ENCODE data around the gene TAF4B.

Gene TAF4B

GRCh38 chr18:26429535-26430226, 203.4 kb downstream of the TAF4B start:
- TF ChIP-seq ZBTB7A (IDR thresholded peaks at IDR 0.05; ENCODE audit: low read depth), result no peak
- no peak for TF ChIP-seq REST (IDR thresholded peaks at IDR 0.05; ENCODE audit: low read depth)
- 0 out of 2 replicates have a peak, but pooled peaks have one; percentile 27 for TF ChIP-seq TCF12 (IDR thresholded peaks at IDR 0.05; ENCODE audit: low read depth)
- no peak for TF ChIP-seq TEAD4 (IDR thresholded peaks at IDR 0.05)
- TF ChIP-seq NFIC (IDR thresholded peaks at IDR 0.05), result no peak
- peak; percentile 14; the same call in 1 of the 2 replicates for TF ChIP-seq YY1 (IDR thresholded peaks at IDR 0.05; ENCODE audit: low read depth)
- no peak for TF ChIP-seq TAF1 (IDR thresholded peaks at IDR 0.05; ENCODE audit: low read depth)
- no peak for TF ChIP-seq EGR1 (IDR thresholded peaks at IDR 0.05)

GRCh38 chr18:26432651-26433424, 206.6 kb downstream of the TAF4B start:
- TF ChIP-seq NFIC (IDR thresholded peaks at IDR 0.05) (no peak), TCF12 (IDR thresholded peaks at IDR 0.05; ENCODE audit: low read depth) (no peak), EP300 (IDR thresholded peaks at IDR 0.05; ENCODE audit: borderline replicate concordance) (no peak), FOXM1 (IDR thresholded peaks at IDR 0.05; ENCODE audit: borderline replicate concordance, low read depth) (no peak), EGR1 (IDR thresholded peaks at IDR 0.05) (no peak), CEBPB (IDR thresholded peaks at IDR 0.05) (no peak), YY1 (IDR thresholded peaks at IDR 0.05; ENCODE audit: low read depth) (no peak), RAD21 (IDR thresholded peaks at IDR 0.05; ENCODE audit: low read depth) (no peak)

- no peak for TF ChIP-seq CREB1 (IDR thresholded peaks at IDR 0.05; ENCODE audit: low read depth)
- no peak for TF ChIP-seq REST (IDR thresholded peaks at IDR 0.05; ENCODE audit: low read depth)
- no peak for TF ChIP-seq EP300 (IDR thresholded peaks at IDR 0.05; ENCODE audit: borderline replicate concordance)
- no peak for TF ChIP-seq USF1 (IDR thresholded peaks at IDR 0.05)
- TF ChIP-seq TCF12 (IDR thresholded peaks at IDR 0.05; ENCODE audit: low read depth), result no peak
- no peak for TF ChIP-seq MAX (IDR thresholded peaks at IDR 0.05)
- no peak for TF ChIP-seq TEAD4 (IDR thresholded peaks at IDR 0.05)
- TF ChIP-seq TAF1 (IDR thresholded peaks at IDR 0.05; ENCODE audit: low read depth), result no peak
- TF ChIP-seq RAD21 (IDR thresholded peaks at IDR 0.05; ENCODE audit: low read depth), result no peak
- TF ChIP-seq ZBTB7A (IDR thresholded peaks at IDR 0.05; ENCODE audit: low read depth), result no peak
- no peak for TF ChIP-seq FOXM1 (IDR thresholded peaks at IDR 0.05; ENCODE audit: borderline replicate concordance, low read depth)
Measured at GRCh38 chr18:26434887-26435286, 208.6 kb downstream of the TAF4B start.

GRCh38 chr18:26435415-26436095, 209.3 kb downstream of the TAF4B start:
- TF ChIP-seq TEAD4 (IDR thresholded peaks at IDR 0.05) (no peak), REST (IDR thresholded peaks at IDR 0.05; ENCODE audit: low read depth) (no peak), TCF12 (IDR thresholded peaks at IDR 0.05; ENCODE audit: low read depth) (no peak), CREB1 (IDR thresholded peaks at IDR 0.05; ENCODE audit: low read depth) (no peak), USF1 (IDR thresholded peaks at IDR 0.05) (no peak), ZBTB7A (IDR thresholded peaks at IDR 0.05; ENCODE audit: low read depth) (no peak), FOXM1 (IDR thresholded peaks at IDR 0.05; ENCODE audit: borderline replicate concordance, low read depth) (no peak), CEBPB (IDR thresholded peaks at IDR 0.05) (no peak), NFIC (IDR thresholded peaks at IDR 0.05) (no peak), EGR1 (IDR thresholded peaks at IDR 0.05) (no peak), TAF1 (IDR thresholded peaks at IDR 0.05; ENCODE audit: low read depth) (no peak)
